ENCODE measurements around the gene BRSK1.
"Not testable (repeated sequence)": the region's sequence is repeated elsewhere in the genome, so short reads cannot be mapped to it uniquely, and the experiment has no call there.

The BRSK1 gene

GRCh38 chr19:55329791-55330190, 46.0 kb downstream of the BRSK1 start:
- not testable (repeated sequence) for DNase-seq (ENCODE audit: low spot score)

- no peak for DNase-seq (ENCODE audit: low spot score)
Measured at GRCh38 chr19:55333870-55334269, 50.1 kb downstream of the BRSK1 start.

GRCh38 chr19:55336101-55336500, 52.3 kb downstream of the BRSK1 start:
- DNase-seq (ENCODE audit: low spot score) = no peak

GRCh38 chr19:55339105-55339888, 55.5 kb downstream of the BRSK1 start, which contains the start of gene KMT5C:
KMT5C (plus strand) TSS chr19:55339876; CDS start chr19:55341937, 2,061 bp downstream.
- DNase-seq (ENCODE audit: low spot score) = peak; percentile 100

- DNase-seq (ENCODE audit: low spot score) = no peak
Measured at GRCh38 chr19:55339889-55340783, 56.3 kb downstream of the BRSK1 start.

GRCh38 chr19:55340784-55341147, 57.0 kb downstream of the BRSK1 start:
- no peak for DNase-seq (ENCODE audit: low spot score)

GRCh38 chr19:55341171-55341588, 57.4 kb downstream of the BRSK1 start:
- DNase-seq (ENCODE audit: low spot score) = peak; percentile 48

- DNase-seq (ENCODE audit: low spot score) = no peak
Measured at GRCh38 chr19:55341595-55342531, 58.1 kb downstream of the BRSK1 start.

- no peak for DNase-seq (ENCODE audit: low spot score)
Measured at GRCh38 chr19:55344444-55344843, 60.6 kb downstream of the BRSK1 start.

- DNase-seq (ENCODE audit: low spot score) = no peak
Measured at GRCh38 chr19:55345101-55345817, 61.5 kb downstream of the BRSK1 start.

- DNase-seq (ENCODE audit: low spot score) = no peak
Measured at GRCh38 chr19:55345818-55346724, 62.3 kb downstream of the BRSK1 start.

- DNase-seq (ENCODE audit: low spot score) = no peak
Measured at GRCh38 chr19:55346725-55347441, 63.1 kb downstream of the BRSK1 start.

GRCh38 chr19:55347442-55348009, 63.7 kb downstream of the BRSK1 start:
- no peak for DNase-seq (ENCODE audit: low spot score)

- DNase-seq (ENCODE audit: low spot score) = no peak
Measured at GRCh38 chr19:55348317-55349034, 64.7 kb downstream of the BRSK1 start.

- DNase-seq (ENCODE audit: low spot score) = no peak
Measured at GRCh38 chr19:55350620-55351315, 67.0 kb downstream of the BRSK1 start.

- no peak for DNase-seq (ENCODE audit: low spot score)
Measured at GRCh38 chr19:55352040-55352439, 68.2 kb downstream of the BRSK1 start.

GRCh38 chr19:55352549-55353145, 68.8 kb downstream of the BRSK1 start:
- no peak for DNase-seq (ENCODE audit: low spot score)
